Liver (tissue), 9 donors: ENCODE results near the gene TFG. TPM values are rescaled to one million over a fixed set of nuclear protein-coding genes. Genes with fewer than 3 reads are reported as not detected.

ENCODE experiments used
- DNase-seq: peaks from one replicate; pipeline ENCODE4 v3.0.0-alpha.2; 2017; ENCODE audit warnings: low spot score
- H3K27ac ChIP-seq, 2 donors: one replicate each; pipeline ENCODE4 v1.7.0; 2013; ENCODE audit warnings: inconsistent platforms in 2 of 2, low read length in 2 of 2, control low read depth in 1 of 2, low read depth in 1 of 2, mild to moderate bottlenecking in 1 of 2
- H3K27me3 ChIP-seq, 4 donors: one replicate each; pipeline versions ENCODE4 v1.6.1 to v1.7.0; 2013; ENCODE audit warnings: low read length in 3 of 4, inconsistent platforms in 1 of 4, mild to moderate bottlenecking in 1 of 4, moderate library complexity in 1 of 4; ENCODE audit not compliant: control insufficient read depth in 4 of 4, insufficient read depth in 4 of 4
- H3K36me3 ChIP-seq, 4 donors: one replicate each; pipeline versions ENCODE4 v1.6.1 to v1.7.0; 2013; ENCODE audit warnings: low read length in 3 of 4, mild to moderate bottlenecking in 3 of 4, low read depth in 1 of 4, moderate library complexity in 1 of 4; ENCODE audit not compliant: control insufficient read depth in 4 of 4, insufficient read depth in 3 of 4
- H3K4me1 ChIP-seq, 4 donors: one replicate each; pipeline versions ENCODE4 v1.6.1 to v1.7.0; 2013; ENCODE audit warnings: low read length in 3 of 4, mild to moderate bottlenecking in 3 of 4, moderate library complexity in 1 of 4; ENCODE audit not compliant: control insufficient read depth in 4 of 4, insufficient read depth in 4 of 4
- H3K4me3 ChIP-seq, 3 donors: one replicate each; pipeline versions ENCODE4 v1.6.1 to v1.7.0; 2013; ENCODE audit warnings: low read length in 3 of 3, control low read depth in 1 of 3, low read depth in 1 of 3, mild to moderate bottlenecking in 1 of 3
- H3K9ac ChIP-seq, 2 donors: one replicate each; pipeline ENCODE4 v1.7.0; 2013; ENCODE audit warnings: low read length in 2 of 2, mild to moderate bottlenecking in 2 of 2, moderate library complexity in 2 of 2, control low read depth in 1 of 2, low read depth in 1 of 2
- H3K9me3 ChIP-seq, 4 donors: one replicate each; pipeline versions ENCODE4 v1.6.1 to v1.7.0; 2013; ENCODE audit warnings: low read length in 3 of 4; ENCODE audit not compliant: control insufficient read depth in 4 of 4
- ATF3 ChIP-seq: IDR thresholded peaks from 2 replicates; pipeline ENCODE4 v1.6.1; 2016; ENCODE audit warnings: antibody characterized with exemption
- CTCF ChIP-seq: fragments of 150-350 bp; IDR thresholded peaks from 2 replicates; pipeline ENCODE4 v1.5.1; 2017; ENCODE audit warnings: improper control_type of control experiment, low read depth, low read length; ENCODE audit not compliant: missing input control
- EGR1 ChIP-seq, 2 donors: IDR thresholded peaks; 2 replicates each; pipeline ENCODE4 v1.6.1; 2016 to 2018; ENCODE audit warnings: antibody characterized with exemption in 2 of 2, low read depth in 2 of 2
- FOXA1 ChIP-seq: IDR thresholded peaks from 2 replicates; pipeline ENCODE4 v1.6.1; 2016; ENCODE audit warnings: antibody characterized with exemption
- FOXA2 ChIP-seq: IDR thresholded peaks from 2 replicates; pipeline ENCODE4 v1.6.1; 2016; ENCODE audit warnings: antibody characterized with exemption
- GABPA ChIP-seq, 2 donors: IDR thresholded peaks in 1 of 2; conservative IDR thresholded peaks in 1 of 2; 2 replicates each; pipeline ENCODE4 v1.6.1; 2016; ENCODE audit warnings: antibody characterized with exemption in 2 of 2, mild to moderate bottlenecking in 1 of 2, moderate library complexity in 1 of 2
- HNF4A ChIP-seq, 2 donors: conservative IDR thresholded peaks; 2 replicates each; pipeline ENCODE4 v1.6.1; 2016; ENCODE audit warnings: antibody characterized with exemption in 2 of 2, mild to moderate bottlenecking in 2 of 2
- HNF4G ChIP-seq: IDR thresholded peaks from 2 replicates; pipeline ENCODE4 v1.6.1; 2016; ENCODE audit warnings: antibody characterized with exemption
- JUND ChIP-seq, 2 donors: IDR thresholded peaks; 2 replicates each; pipeline ENCODE4 v1.6.1; 2016; ENCODE audit warnings: antibody characterized with exemption in 2 of 2
- RAD21 ChIP-seq, 2 donors: IDR thresholded peaks; 2 replicates each; pipeline ENCODE4 v1.6.1; 2016; ENCODE audit warnings: antibody characterized with exemption in 2 of 2, mild to moderate bottlenecking in 2 of 2
- REST ChIP-seq: IDR thresholded peaks from 2 replicates; pipeline ENCODE4 v1.6.1; 2016; ENCODE audit warnings: antibody characterized with exemption, mild to moderate bottlenecking
- RXRA ChIP-seq, 2 donors: IDR thresholded peaks; 2 replicates each; pipeline ENCODE4 v1.6.1; 2017 to 2018; ENCODE audit warnings: antibody characterized with exemption in 2 of 2, mild to moderate bottlenecking in 1 of 2
- TAF1 ChIP-seq: conservative IDR thresholded peaks from 2 replicates; pipeline ENCODE4 v1.6.1; 2016; ENCODE audit warnings: antibody characterized with exemption, mild to moderate bottlenecking
- YY1 ChIP-seq: IDR thresholded peaks from 2 replicates; pipeline ENCODE4 v1.6.1; 2016; ENCODE audit warnings: antibody characterized with exemption, mild to moderate bottlenecking
- WGBS: extraction: QIAGEN DNeasy Blood & Tissue Kit; methylation state at CpG from one replicate; pipeline ENCODE4 v1.1.7; 2013; 5-methylcytosine and 5-hydroxymethylcytosine counted together
- polyA plus RNA-seq, 2 donors: library from polyadenylated mRNA; stranded (reverse) in 1 of 2; unstranded in 1 of 2; fragments of 200-250 nt in 1 of 2; fragments of >200 nt in 1 of 2; fragmentation: Nextera tagmentation in 1 of 2; extraction: Ambion mirVana in 1 of 2; gene quantifications; one replicate each; pipeline versions ENCODE4 v1.2.1 to v1.2.3, GENCODE V29; 2013 to 2015
- total RNA-seq, 2 donors: library from RNA; depleted of rRNA; stranded (reverse); fragments of >200 nt; gene quantifications; one replicate each; pipeline ENCODE4 v1.2.3, GENCODE V29; 2014
- donor health status: healthy.
- donor health status: healthy.
- donor health status: healthy.
- donor health status: healthy.
- donor health status: healthy.

TFG gene
- total and polyA plus RNA-seq, 4 donors: 42.4 to 70.8 (median 65.0) TPM

GRCh38 chr3:100706365-100706764, 2.9 kb upstream of the TFG start (continued):
- no peak for TF ChIP-seq CTCF

- Histone ChIP-seq H3K27me3 (no peaks in the 10 kb centered on the region), H3K4me3 (peak overlapping the region; percentile 15 to 58 (median 44)), H3K9ac (peak overlapping the region; percentile 18 to 78), H3K4me1 (peaks cover 3 to 23% (median 8%) of the 10 kb centered on the region in 4 donors), H3K36me3 (peaks cover 0 to 3% (median 1%) of the 10 kb centered on the region in 4 donors), H3K9me3 (no peaks in the 10 kb centered on the region), H3K27ac (peak overlapping the region; percentile 89 to 92)
- no peak for DNase-seq
- 91% methylated on average over 3 of the region's 3 CpGs for WGBS
- TF ChIP-seq HNF4A (conservative IDR thresholded peaks at IDR 0.05) (no peak), JUND (IDR thresholded peaks at IDR 0.05) (no peak), TAF1 (no peak), REST (no peak), GABPA (IDR thresholded peaks at IDR 0.05 in 1 of 2, conservative IDR thresholded peaks at IDR 0.05 in 1 of 2) (no peak), HNF4G (no peak), FOXA2 (no peak), YY1 (no peak), ATF3 (no peak), RAD21 (IDR thresholded peaks at IDR 0.05) (no peak)
Observed at GRCh38 chr3:100708644-100708988, 678 bp upstream of the TFG start.

GRCh38 chr3:100709842-100710260, 557 bp downstream of the TFG start:
- DNase-seq: peak; percentile 48
- WGBS: 2% methylated on average over 23 of the region's 23 CpGs
- Histone ChIP-seq H3K4me3 (peak overlapping the region; percentile 79 to 96 (median 95)), H3K27ac (peak overlapping the region; percentile 89 to 92), H3K36me3 (peaks cover 0 to 13% (median 6%) of the 10 kb centered on the region in 4 donors), H3K27me3 (no peaks in the 10 kb centered on the region), H3K9me3 (no peaks in the 10 kb centered on the region), H3K9ac (peak overlapping the region; percentile 79 to 98), H3K4me1 (peaks cover 3 to 23% (median 9%) of the 10 kb centered on the region in 4 donors)
- TF ChIP-seq TAF1: no peak
- no peak for TF ChIP-seq HNF4A (conservative IDR thresholded peaks at IDR 0.05)
- TF ChIP-seq FOXA2: no peak
- no peak for TF ChIP-seq GABPA (IDR thresholded peaks at IDR 0.05 in 1 of 2, conservative IDR thresholded peaks at IDR 0.05 in 1 of 2)
- no peak for TF ChIP-seq EGR1 (IDR thresholded peaks at IDR 0.05; ENCODE audit: low read depth in 2 of 2)
- TF ChIP-seq RXRA (IDR thresholded peaks at IDR 0.05): no peak
- no peak for TF ChIP-seq FOXA1
- TF ChIP-seq JUND (IDR thresholded peaks at IDR 0.05): no peak
